Heart left ventricle (tissue), 16 donors: ENCODE results near the gene LRMDA. TPM values are rescaled to one million over a fixed set of nuclear protein-coding genes. Genes with fewer than 3 reads are reported as not detected.

Source experiments
- ATAC-seq, 4 donors: fragments of 200-7000 bp; cut with Tn5 transposase; one replicate each; pipeline ENCODE4 v1.9.1; 2020 to 2022; ENCODE audit warnings: moderate library complexity in 4 of 4, mild to moderate bottlenecking in 3 of 4, moderate number of reproducible peaks in 1 of 4
- DNase-seq, 5 donors: peaks; one replicate each; pipeline ENCODE4 v3.0.0-alpha.2; 2020
- H3K27ac ChIP-seq, 12 donors: fragments of 200-600 bp; sonication (generic) in 4 of 12; one replicate each; pipeline versions ENCODE4 v1.5.0 to v1.8.0; 2016 to 2022; ENCODE audit warnings: mild to moderate bottlenecking in 2 of 12
- H3K27me3 ChIP-seq, 9 donors: fragments of 200-600 bp; sonication (generic) in 2 of 9; one replicate each; pipeline versions ENCODE4 v1.5.1 to v1.8.0; 2016 to 2022; ENCODE audit warnings: mild to moderate bottlenecking in 3 of 9
- H3K36me3 ChIP-seq, 9 donors: fragments of 200-600 bp; sonication (generic) in 2 of 9; one replicate each; pipeline versions ENCODE4 v1.5.0 to v1.8.0; 2018 to 2022; ENCODE audit warnings: mild to moderate bottlenecking in 2 of 9
- H3K4me1 ChIP-seq, 12 donors: fragments of 200-600 bp; sonication (generic) in 4 of 12; one replicate each; pipeline versions ENCODE4 v1.5.0 to v1.8.0; 2016 to 2022; ENCODE audit warnings: mild to moderate bottlenecking in 3 of 12
- H3K4me3 ChIP-seq, 12 donors: fragments of 200-600 bp; sonication (generic) in 4 of 12; one replicate each; pipeline versions ENCODE4 v1.5.0 to v1.8.0; 2017 to 2022; ENCODE audit warnings: mild to moderate bottlenecking in 9 of 12, moderate library complexity in 4 of 12
- H3K9me3 ChIP-seq, 12 donors: fragments of 200-600 bp; sonication (generic) in 4 of 12; one replicate each; pipeline versions ENCODE4 v1.5.0 to v1.8.0; 2016 to 2022; ENCODE audit warnings: mild to moderate bottlenecking in 1 of 12
- POLR2A ChIP-seq, 2 donors: fragments of 450-650 bp; IDR thresholded peaks; one replicate each; pipeline ENCODE4 v1.6.1; 2017; ENCODE audit warnings: antibody characterized with exemption in 2 of 2, mild to moderate bottlenecking in 2 of 2, moderate library complexity in 2 of 2
- WGBS, 4 donors: extraction: QIAGEN DNeasy Blood & Tissue Kit in 2 of 4; methylation state at CpG; one replicate each; pipeline versions ENCODE4 v1.1.5 to v1.1.7; 2013 to 2018; 5-methylcytosine and 5-hydroxymethylcytosine counted together
- intact Hi-C, 10 donors: fragments of 100-400 bp; cut with DNase I; formaldehyde crosslinking; loops; one replicate each; pipeline versions ENCODE4 v1.11.1 to v1.14.2; 2022
- polyA plus RNA-seq, 2 donors: library from polyadenylated mRNA; stranded (reverse); fragments of 200-250 nt; gene quantifications; one replicate each; pipeline ENCODE4 v1.2.3, GENCODE V29; 2013
- total RNA-seq, 9 donors: library from RNA; depleted of rRNA in 2 of 9; stranded (reverse); fragments of >200 nt in 2 of 9; fragmentation: NEBNext Ultra II Directional in 3 of 9; extraction: Animal tissue kit (Norgen Biotek cat#: 25700) in 3 of 9; gene quantifications; one replicate each; pipeline versions ENCODE4 v1.1.0 to v1.2.4, GENCODE V29; 2016 to 2023
- TF ChIP-seq, protein P1 (sequence below), 12 donors: fragments of 200-600 bp; sonication (generic) in 4 of 12; IDR thresholded peaks; one replicate each; pipeline versions ENCODE4 v1.5.0 to v1.8.0; 2018 to 2022; ENCODE audit warnings: antibody characterized with exemption in 12 of 12, mild to moderate bottlenecking in 5 of 12
- donor health status: ischemic (EF 13 %, LVEDD 7.1; RV severe dilation, severe dysfunction).
- donor health status: healthy with polysubstance abuse.
- donor health status: DM: no; HTN: yes; CAD: no.
- donor health status: DM: no; HTN: no; CAD: no.
- donor health status: ischemic (EF 25% LVEDD 6.9; RV normal size, moderate dysfunction).
- donor health status: ischemic (EF 25% LVEDD 5.7; RV mildly dilated, moderate dysfunction).
- donor health status: healthy.
- donor health status: DM: yes; HTN: yes; CAD: no.
- donor health status: ischemic (EF 35%, LVEDD 5.7; RV mildly dilated, moderate dysfunction).
- donor health status: nonischemic (EF 11% LVEDD 7.7; RV severe dilation, severe dysfunction).
- donor health status: DM: yes; HTN: yes; CAD: no.
- donor health status: PGD.
- donor health status: ischemic (EF 29% LVEDD 5.4; RV normal size, mild dysfunction).
- donor health status: nonischemic (EF 23%, LVEDD 6.1; RV moderate dilation, normal function).

Gene LRMDA
- total and polyA plus RNA-seq, 11 donors = 2.4 to 34.4 (median 14.9) TPM

DNA sequence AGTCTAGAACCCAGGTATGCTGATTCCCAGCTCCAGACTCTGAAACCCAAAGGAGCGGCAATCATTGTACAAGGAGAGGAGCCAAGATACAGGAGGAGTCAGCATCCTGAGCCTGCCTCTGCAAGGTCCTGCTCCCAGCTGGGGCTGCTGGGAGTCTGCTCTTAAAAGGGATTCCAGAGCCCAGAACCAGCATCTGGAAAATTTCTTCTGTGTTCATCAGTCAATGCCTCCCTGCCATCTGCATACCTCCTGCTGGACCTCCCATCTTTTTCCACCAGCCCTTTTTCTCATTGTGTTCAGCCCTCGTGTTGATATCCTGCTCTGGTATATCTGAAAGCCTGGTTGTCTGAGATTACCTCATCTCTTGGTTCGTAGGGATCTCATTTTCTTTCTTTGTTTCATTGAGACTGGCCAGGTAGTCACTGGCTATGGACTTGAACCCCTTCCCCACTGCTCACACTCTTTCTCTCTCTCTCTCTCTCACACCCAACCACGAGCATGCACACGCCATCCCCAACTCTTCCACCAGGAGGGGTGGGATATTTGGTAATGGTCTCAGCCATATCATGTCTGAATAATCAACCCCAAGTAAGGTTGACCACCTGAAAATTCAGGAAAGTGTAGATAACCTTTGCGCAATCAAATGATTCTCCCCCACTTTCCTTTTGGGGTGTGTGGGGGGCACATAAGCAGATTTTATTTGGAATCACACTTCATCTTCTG lies 608.8 kb downstream of the LRMDA start:
- WGBS, 4 donors = 83 to 95% (median 92%) methylated on average over 6 of the region's 6 CpGs
- DNase-seq (no peak), ATAC-seq (no peak)
- H3K36me3 ChIP-seq = peaks cover 0 to 8% (median 0%) of the 10 kb centered on the region in 9 donors
- H3K4me3 ChIP-seq = no peak overlapping the region
- TF ChIP-seq, protein P1, sequence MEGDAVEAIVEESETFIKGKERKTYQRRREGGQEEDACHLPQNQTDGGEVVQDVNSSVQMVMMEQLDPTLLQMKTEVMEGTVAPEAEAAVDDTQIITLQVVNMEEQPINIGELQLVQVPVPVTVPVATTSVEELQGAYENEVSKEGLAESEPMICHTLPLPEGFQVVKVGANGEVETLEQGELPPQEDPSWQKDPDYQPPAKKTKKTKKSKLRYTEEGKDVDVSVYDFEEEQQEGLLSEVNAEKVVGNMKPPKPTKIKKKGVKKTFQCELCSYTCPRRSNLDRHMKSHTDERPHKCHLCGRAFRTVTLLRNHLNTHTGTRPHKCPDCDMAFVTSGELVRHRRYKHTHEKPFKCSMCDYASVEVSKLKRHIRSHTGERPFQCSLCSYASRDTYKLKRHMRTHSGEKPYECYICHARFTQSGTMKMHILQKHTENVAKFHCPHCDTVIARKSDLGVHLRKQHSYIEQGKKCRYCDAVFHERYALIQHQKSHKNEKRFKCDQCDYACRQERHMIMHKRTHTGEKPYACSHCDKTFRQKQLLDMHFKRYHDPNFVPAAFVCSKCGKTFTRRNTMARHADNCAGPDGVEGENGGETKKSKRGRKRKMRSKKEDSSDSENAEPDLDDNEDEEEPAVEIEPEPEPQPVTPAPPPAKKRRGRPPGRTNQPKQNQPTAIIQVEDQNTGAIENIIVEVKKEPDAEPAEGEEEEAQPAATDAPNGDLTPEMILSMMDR (IDR thresholded peaks at IDR 0.05) = peak in 2 of 12 donors; percentile 7 to 8
- no peak for TF ChIP-seq POLR2A (IDR thresholded peaks at IDR 0.05)
- peaks cover 0 to 11% (median 0%) of the 10 kb centered on the region in 12 donors for H3K4me1 ChIP-seq
- peaks cover 0 to 15% (median 4%) of the 10 kb centered on the region in 12 donors for H3K9me3 ChIP-seq
- intact Hi-C loops = loop anchor here in 2 of 10 donors (10.0 kb wide), 2 partner anchors 265 to 505 kb away; no protein-coding TSS in a partner anchor
- H3K27me3 ChIP-seq = no peaks in the 10 kb centered on the region
- H3K27ac ChIP-seq = no peak overlapping the region

DNA sequence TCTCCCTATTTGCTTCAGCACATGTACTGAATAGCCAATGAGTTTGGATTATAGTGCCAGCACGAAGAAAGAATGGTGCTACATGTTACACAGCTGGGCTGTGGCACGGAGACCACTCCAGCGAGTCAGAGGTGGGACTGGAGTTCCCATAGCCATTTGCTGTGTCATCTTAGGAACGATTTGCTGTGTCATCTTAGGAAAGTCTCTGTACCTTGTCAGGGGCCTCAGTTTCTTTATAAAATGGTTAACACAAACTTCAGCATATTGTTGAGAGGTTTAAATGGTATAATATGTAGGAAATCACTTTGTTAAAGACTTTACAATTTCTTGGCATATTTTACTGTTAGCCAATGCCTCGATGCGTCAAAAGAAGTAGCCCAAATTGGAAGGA lies 609.4 kb downstream of the LRMDA start:
- intact Hi-C loops = loop anchor here in 2 of 10 donors (10.0 kb wide), 2 partner anchors 264 to 504 kb away; no protein-coding TSS in a partner anchor
- H3K4me3 ChIP-seq = no peak overlapping the region
- 94 to 97% (median 96%) methylated on average over 6 of the region's 6 CpGs for WGBS, 4 donors
- ATAC-seq = no peak
- no peaks in the 10 kb centered on the region for H3K27me3 ChIP-seq
- TF ChIP-seq POLR2A (IDR thresholded peaks at IDR 0.05) = no peak
- TF ChIP-seq, protein P1 (IDR thresholded peaks at IDR 0.05) = no peak
- H3K9me3 ChIP-seq = peaks cover 0 to 15% (median 4%) of the 10 kb centered on the region in 12 donors
- DNase-seq = no peak
- H3K4me1 ChIP-seq = peaks cover 0 to 8% (median 0%) of the 10 kb centered on the region in 12 donors
- peaks cover 0 to 8% (median 0%) of the 10 kb centered on the region in 9 donors for H3K36me3 ChIP-seq
- no peak overlapping the region for H3K27ac ChIP-seq

DNA sequence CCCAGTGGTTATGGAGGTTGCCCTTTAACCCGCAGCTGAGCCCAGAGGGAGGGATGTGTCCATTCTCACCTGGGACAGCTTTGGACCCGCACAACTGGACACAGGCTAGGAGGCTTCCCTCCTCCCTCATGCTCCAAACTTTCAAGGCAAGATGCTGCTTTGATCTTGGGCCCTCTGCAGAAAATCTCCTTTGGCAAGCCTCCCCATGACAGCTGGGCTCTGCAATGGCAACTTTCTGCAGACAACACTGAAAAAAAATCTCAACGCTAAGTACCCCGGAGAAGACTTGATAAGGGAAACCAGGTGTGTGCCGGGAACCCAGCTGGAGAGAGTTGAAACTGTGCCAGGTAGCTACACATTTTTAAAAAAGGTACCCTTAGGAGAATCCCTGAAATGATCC lies 610.1 kb downstream of the LRMDA start:
- peaks cover 0 to 1% (median 0%) of the 10 kb centered on the region in 12 donors for H3K4me1 ChIP-seq
- peaks cover 0 to 15% (median 4%) of the 10 kb centered on the region in 12 donors for H3K9me3 ChIP-seq
- DNase-seq (no peak), ATAC-seq (no peak)
- no peak overlapping the region for H3K4me3 ChIP-seq
- WGBS, 4 donors = 73 to 79% (median 76%) methylated on average over 4 to 5 of the region's 5 CpGs
- no peaks in the 10 kb centered on the region for H3K27me3 ChIP-seq
- intact Hi-C loops = loop anchor here in 2 of 10 donors (10.0 kb wide), 2 partner anchors 263 to 503 kb away; no protein-coding TSS in a partner anchor
- TF ChIP-seq POLR2A (IDR thresholded peaks at IDR 0.05) = no peak
- TF ChIP-seq, protein P1 (IDR thresholded peaks at IDR 0.05) = no peak
- H3K36me3 ChIP-seq = peaks cover 0 to 8% (median 0%) of the 10 kb centered on the region in 9 donors
- H3K27ac ChIP-seq = no peak overlapping the region

DNA sequence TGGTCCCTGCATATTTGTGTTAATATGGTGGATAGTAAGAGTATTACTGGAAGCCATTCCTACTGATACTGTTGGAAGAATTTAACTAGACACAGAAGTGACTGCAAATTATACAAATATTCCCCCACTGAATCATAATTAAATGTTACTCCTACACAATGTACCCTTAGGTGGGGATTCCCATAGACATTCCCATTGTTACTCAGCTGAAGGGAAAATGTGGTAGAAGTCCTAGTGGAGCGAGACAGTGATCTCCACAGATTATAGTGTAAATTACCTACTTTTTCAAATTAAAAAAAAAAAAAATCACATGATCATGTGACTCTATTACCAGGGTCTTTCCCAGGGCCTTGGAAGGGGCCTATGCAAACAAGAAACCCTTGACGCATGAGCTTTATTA lies 611.8 kb downstream of the LRMDA start:
- Histone ChIP-seq H3K4me3 (no peak overlapping the region), H3K4me1 (no peaks in the 10 kb centered on the region), H3K27me3 (no peaks in the 10 kb centered on the region), H3K9me3 (peaks cover 0 to 15% (median 4%) of the 10 kb centered on the region in 12 donors), H3K36me3 (peaks cover 0 to 8% (median 0%) of the 10 kb centered on the region in 9 donors), H3K27ac (no peak overlapping the region)
- intact Hi-C loops = loop anchor here in 2 of 10 donors (10.0 kb wide), 2 partner anchors 262 to 502 kb away; no protein-coding TSS in a partner anchor
- no peak for DNase-seq
- TF ChIP-seq, protein P1 (IDR thresholded peaks at IDR 0.05) = no peak
- TF ChIP-seq POLR2A (IDR thresholded peaks at IDR 0.05) = no peak
- ATAC-seq = no peak
- whole genome bisulfite sequencing, 4 donors = 97 to 100% (median 97%) methylated on average over 2 of the region's 2 CpGs
